GM06990 (cell line): ENCODE results near the gene NUCKS1.

Source experiments
- DNase-seq: peaks from one replicate; pipeline ENCODE4 v3.0.0-alpha.2; 2011; ENCODE audit not compliant: insufficient read length; ENCODE audit errors: extremely low read depth
- H3K27me3 ChIP-seq: replicated peaks from 2 replicates; pipeline ENCODE4 v1.6.0; 2011; ENCODE audit warnings: low read length; ENCODE audit not compliant: control insufficient read depth, insufficient read depth
- H3K36me3 ChIP-seq: 2 replicates; pipeline ENCODE4 v1.5.1; 2011; ENCODE audit warnings: low read length; ENCODE audit not compliant: control insufficient read depth, insufficient read depth
- H3K4me3 ChIP-seq: replicated peaks from 2 replicates; pipeline ENCODE4 v1.5.1; 2011; ENCODE audit warnings: low read depth, mild to moderate bottlenecking, control low read depth, low read length
- CTCF ChIP-seq: IDR thresholded peaks from 2 replicates; pipeline ENCODE4 v1.5.1; 2011; ENCODE audit warnings: low read length, control low read depth, mild to moderate bottlenecking, inconsistent platforms; ENCODE audit not compliant: insufficient read depth, poor library complexity, severe bottlenecking

The NUCKS1 gene

GRCh38 chr1:205748403-205749233 is 1.4 kb downstream of the NUCKS1 start:
- Histone ChIP-seq H3K27me3 (no peaks in the 10 kb centered on the region), H3K36me3 (no peaks in the 10 kb centered on the region), H3K4me3 (peak overlapping the region; percentile 89)
- TF ChIP-seq CTCF = no peak
- DNase-seq = no peak

- Histone ChIP-seq H3K4me3 (peak overlapping the region; percentile 5), H3K36me3 (no peaks in the 10 kb centered on the region), H3K27me3 (no peaks in the 10 kb centered on the region)
- TF ChIP-seq CTCF = no peak
- no peak for DNase-seq
Measured at GRCh38 chr1:205746757-205747412, 3.1 kb downstream of the NUCKS1 start.

GRCh38 chr1:205744403-205744802 is 5.6 kb downstream of the NUCKS1 start:
- no peak for DNase-seq
- H3K27me3 ChIP-seq = no peaks in the 10 kb centered on the region
- H3K4me3 ChIP-seq = no peak overlapping the region
- no peak for TF ChIP-seq CTCF
- H3K36me3 ChIP-seq = no peaks in the 10 kb centered on the region; the same call in 1 of the 2 replicates

- no peaks in the 10 kb centered on the region for H3K27me3 ChIP-seq
- TF ChIP-seq CTCF = no peak
- DNase-seq = no peak
Measured at GRCh38 chr1:205743977-205744376, 6.0 kb downstream of the NUCKS1 start.

GRCh38 chr1:205741681-205742080 is 8.3 kb downstream of the NUCKS1 start:
- no peak for DNase-seq
- H3K27me3 ChIP-seq = no peaks in the 10 kb centered on the region
- H3K36me3 ChIP-seq = no peaks in the 10 kb centered on the region; the same call in 1 of the 2 replicates
- TF ChIP-seq CTCF = no peak
- no peak overlapping the region for H3K4me3 ChIP-seq

More at GRCh38 chr1:205743977-205744376, 6.0 kb downstream of the NUCKS1 start:
- Histone ChIP-seq H3K4me3 (no peak overlapping the region), H3K36me3 (no peaks in the 10 kb centered on the region; the same call in 1 of the 2 replicates)
